Right atrium auricular region (tissue), 2 donors: ENCODE data around the gene TOPAZ1. TPM values are rescaled to one million over a fixed set of nuclear protein-coding genes. Genes with fewer than 3 reads are reported as not detected.

Experiments
- DNase-seq: peaks from one replicate; pipeline ENCODE4 v3.0.0-alpha.2; 2019; ENCODE audit warnings: low spot score
- H3K27ac ChIP-seq, 2 donors: fragments of 200-600 bp; sonication (generic); 1 replicate in 1 of 2; 2 replicates in 1 of 2; pipeline ENCODE4 v1.5.1; 2016 to 2019
- H3K27me3 ChIP-seq, 2 donors: fragments of 200-600 bp; sonication (generic); one replicate each; pipeline versions ENCODE4 v1.5.1 to v1.6.0; 2017 to 2019
- H3K36me3 ChIP-seq: fragments of 200-600 bp; sonication (generic); one replicate; pipeline ENCODE4 v1.5.1; 2016
- H3K4me1 ChIP-seq, 2 donors: fragments of 200-600 bp; sonication (generic); one replicate each; pipeline versions ENCODE4 v1.5.1 to v1.6.0; 2017 to 2019
- H3K4me3 ChIP-seq, 2 donors: fragments of 200-600 bp; sonication (generic); 1 replicate in 1 of 2; 2 replicates in 1 of 2; pipeline ENCODE4 v1.5.1; 2017 to 2019; ENCODE audit warnings: mild to moderate bottlenecking in 1 of 2, moderate library complexity in 1 of 2
- H3K9me3 ChIP-seq, 2 donors: fragments of 200-600 bp; sonication (generic); one replicate each; pipeline ENCODE4 v1.5.1; 2019
- total RNA-seq, 2 donors: library from RNA; depleted of rRNA; stranded (reverse); fragments of >200 nt; gene quantifications; one replicate each; pipeline ENCODE4 v1.1.0, GENCODE V29; 2016
- TF ChIP-seq, protein P1 (sequence below), 2 donors: fragments of 200-600 bp; sonication (generic); IDR thresholded peaks; one replicate each; pipeline ENCODE4 v1.5.1; 2019; ENCODE audit warnings: antibody characterized with exemption in 2 of 2

The TOPAZ1 gene
- total RNA-seq, 2 donors from 2014 or later: not detected

DNA sequence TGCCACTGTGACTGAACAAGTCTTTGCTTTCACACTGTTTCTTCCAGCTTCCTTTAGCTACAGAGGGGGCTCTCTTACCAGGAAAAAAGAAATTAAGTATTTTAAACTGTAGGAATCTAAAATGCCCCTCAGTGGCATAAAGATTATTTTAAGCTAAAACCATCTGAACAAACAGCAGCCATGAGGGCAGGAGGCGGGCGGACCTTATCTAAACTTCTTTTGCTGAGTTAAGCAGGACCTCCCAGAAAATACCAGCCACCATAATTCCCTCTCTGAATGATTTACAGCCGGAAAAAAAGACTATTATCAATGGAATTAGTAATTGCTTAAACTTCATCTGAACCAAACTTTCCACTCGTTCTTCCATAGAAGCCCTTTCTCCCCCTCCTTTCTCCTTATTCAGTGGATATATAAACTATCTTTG is 5.2 kb upstream of the TOPAZ1 start:
- no peak for DNase-seq
- no peaks in the 10 kb centered on the region for H3K27me3 ChIP-seq
- no peaks in the 10 kb centered on the region for H3K9me3 ChIP-seq
- H3K4me3 ChIP-seq: no peak overlapping the region
- no peaks in the 10 kb centered on the region for H3K36me3 ChIP-seq
- TF ChIP-seq, protein P1, sequence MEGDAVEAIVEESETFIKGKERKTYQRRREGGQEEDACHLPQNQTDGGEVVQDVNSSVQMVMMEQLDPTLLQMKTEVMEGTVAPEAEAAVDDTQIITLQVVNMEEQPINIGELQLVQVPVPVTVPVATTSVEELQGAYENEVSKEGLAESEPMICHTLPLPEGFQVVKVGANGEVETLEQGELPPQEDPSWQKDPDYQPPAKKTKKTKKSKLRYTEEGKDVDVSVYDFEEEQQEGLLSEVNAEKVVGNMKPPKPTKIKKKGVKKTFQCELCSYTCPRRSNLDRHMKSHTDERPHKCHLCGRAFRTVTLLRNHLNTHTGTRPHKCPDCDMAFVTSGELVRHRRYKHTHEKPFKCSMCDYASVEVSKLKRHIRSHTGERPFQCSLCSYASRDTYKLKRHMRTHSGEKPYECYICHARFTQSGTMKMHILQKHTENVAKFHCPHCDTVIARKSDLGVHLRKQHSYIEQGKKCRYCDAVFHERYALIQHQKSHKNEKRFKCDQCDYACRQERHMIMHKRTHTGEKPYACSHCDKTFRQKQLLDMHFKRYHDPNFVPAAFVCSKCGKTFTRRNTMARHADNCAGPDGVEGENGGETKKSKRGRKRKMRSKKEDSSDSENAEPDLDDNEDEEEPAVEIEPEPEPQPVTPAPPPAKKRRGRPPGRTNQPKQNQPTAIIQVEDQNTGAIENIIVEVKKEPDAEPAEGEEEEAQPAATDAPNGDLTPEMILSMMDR (IDR thresholded peaks at IDR 0.05): no peak
- no peak overlapping the region for H3K27ac ChIP-seq
- peaks cover 0 to 9% of the 10 kb centered on the region in 2 donors for H3K4me1 ChIP-seq

GRCh38 chr3:44237161-44237560 is 4.5 kb upstream of the TOPAZ1 start:
- H3K9me3 ChIP-seq: no peaks in the 10 kb centered on the region
- H3K36me3 ChIP-seq: no peaks in the 10 kb centered on the region
- TF ChIP-seq, protein P1 (IDR thresholded peaks at IDR 0.05): no peak
- no peak overlapping the region for H3K27ac ChIP-seq
- no peak overlapping the region for H3K4me3 ChIP-seq
- peaks cover 0 to 9% of the 10 kb centered on the region in 2 donors for H3K4me1 ChIP-seq
- no peak for DNase-seq
- no peaks in the 10 kb centered on the region for H3K27me3 ChIP-seq

GRCh38 chr3:44237665-44238064 is 4.0 kb upstream of the TOPAZ1 start:
- TF ChIP-seq, protein P1 (IDR thresholded peaks at IDR 0.05): no peak
- no peak for DNase-seq
- no peaks in the 10 kb centered on the region for H3K36me3 ChIP-seq
- no peak overlapping the region for H3K4me3 ChIP-seq
- H3K4me1 ChIP-seq: peaks cover 0 to 9% of the 10 kb centered on the region in 2 donors
- no peak overlapping the region for H3K27ac ChIP-seq
- no peaks in the 10 kb centered on the region for H3K9me3 ChIP-seq
- no peaks in the 10 kb centered on the region for H3K27me3 ChIP-seq

DNA sequence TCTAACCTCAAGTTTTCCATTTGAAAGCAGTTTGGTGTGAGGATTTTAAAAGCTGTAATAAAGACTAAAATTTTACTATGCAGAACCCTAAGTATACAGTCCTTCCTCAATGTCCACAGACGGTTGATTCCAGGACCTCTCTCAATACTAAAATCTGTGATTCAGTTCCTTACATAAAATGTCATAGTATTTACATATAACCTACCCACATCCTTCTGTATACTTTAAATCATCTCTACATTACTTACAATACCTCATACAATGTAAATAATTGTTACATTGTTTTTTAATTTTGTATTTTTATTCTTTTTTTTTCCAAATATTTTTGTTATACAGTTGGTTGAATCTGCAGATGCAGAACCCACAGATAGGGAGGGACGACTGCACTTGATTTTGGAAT is 2.8 kb upstream of the TOPAZ1 start:
- Histone ChIP-seq H3K9me3 (no peaks in the 10 kb centered on the region), H3K27me3 (no peaks in the 10 kb centered on the region), H3K36me3 (no peaks in the 10 kb centered on the region), H3K27ac (no peak overlapping the region), H3K4me1 (peaks cover 0 to 9% of the 10 kb centered on the region in 2 donors), H3K4me3 (no peak overlapping the region)
- no peak for DNase-seq
- TF ChIP-seq, protein P1 (IDR thresholded peaks at IDR 0.05): no peak

GRCh38 chr3:44240061-44240460 is 1.6 kb upstream of the TOPAZ1 start:
- no peak for DNase-seq
- H3K36me3 ChIP-seq: no peaks in the 10 kb centered on the region
- no peaks in the 10 kb centered on the region for H3K9me3 ChIP-seq
- no peak overlapping the region for H3K27ac ChIP-seq
- H3K27me3 ChIP-seq: no peaks in the 10 kb centered on the region
- peaks cover 0 to 9% of the 10 kb centered on the region in 2 donors for H3K4me1 ChIP-seq
- TF ChIP-seq, protein P1 (IDR thresholded peaks at IDR 0.05): no peak
- H3K4me3 ChIP-seq: no peak overlapping the region

DNA sequence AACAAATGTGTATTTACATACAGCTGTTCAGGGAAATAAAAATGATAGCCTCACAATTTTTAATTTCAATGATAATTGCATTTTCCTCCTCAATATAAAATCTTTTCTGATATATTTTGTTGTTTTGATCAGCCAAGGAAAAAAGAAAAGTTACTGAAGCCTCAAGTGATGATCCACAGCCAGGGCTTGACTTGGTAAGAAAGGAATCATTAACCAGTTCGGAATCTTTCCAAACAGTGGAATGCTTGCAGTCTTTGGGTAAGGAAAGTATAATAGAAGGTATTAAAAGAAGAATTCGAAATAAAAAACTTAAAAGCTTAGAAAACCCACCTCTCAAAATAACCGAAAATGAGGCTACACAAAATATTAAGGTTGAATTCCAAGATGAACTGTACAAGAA is 1.0 kb downstream of the TOPAZ1 start:
- TF ChIP-seq, protein P1 (IDR thresholded peaks at IDR 0.05): no peak

More for the DNA sequence above, 1.0 kb downstream of the TOPAZ1 start:
- Histone ChIP-seq H3K36me3 (no peaks in the 10 kb centered on the region), H3K27me3 (no peaks in the 10 kb centered on the region), H3K27ac (no peak overlapping the region), H3K4me3 (no peak overlapping the region), H3K9me3 (peaks cover 0 to 3% of the 10 kb centered on the region in 2 donors), H3K4me1 (no peaks in the 10 kb centered on the region)
- DNase-seq: no peak
